Measurements from ENCODE around the gene SPSB4.
A peak's percentile ranks its signal among the peaks of the same experiment; 100 is the strongest.

The SPSB4 gene

DNA sequence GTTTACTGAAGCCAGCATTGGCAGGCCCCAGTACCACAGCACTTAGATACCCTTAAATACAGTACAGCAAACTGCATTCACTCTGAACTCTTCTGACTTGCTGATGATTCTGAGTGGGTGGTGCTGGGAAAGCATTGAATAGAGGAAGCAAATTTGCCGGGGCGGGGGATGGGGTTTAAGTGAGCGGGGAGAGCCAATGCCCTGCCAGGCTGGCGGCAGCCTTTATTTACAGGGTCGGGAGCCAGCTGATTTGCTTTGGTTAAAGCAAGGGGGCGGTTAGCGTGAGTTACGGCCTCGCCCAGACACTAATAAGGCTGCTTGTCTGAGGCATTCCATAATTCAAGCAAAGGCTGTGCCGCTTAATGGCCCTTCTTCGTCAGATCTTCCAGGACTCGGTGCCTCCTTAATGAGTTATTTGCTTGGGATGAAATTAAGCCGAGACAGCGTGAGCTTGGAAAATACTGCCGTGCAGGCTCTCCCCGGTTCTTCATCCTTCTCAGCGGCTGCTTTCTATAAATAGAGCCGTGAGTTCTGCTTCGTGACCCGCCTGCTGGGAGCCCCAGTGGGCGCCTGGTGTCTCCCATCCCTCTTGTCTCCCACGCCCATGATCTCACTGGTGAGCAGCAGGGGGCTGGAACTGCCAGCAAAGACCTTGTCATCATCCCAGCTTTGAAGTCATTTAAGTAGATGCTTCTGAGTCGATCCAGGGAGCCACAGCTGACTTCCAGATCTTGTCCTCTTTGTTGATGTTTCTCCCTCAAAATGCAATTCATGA, 25.8 kb downstream of the SPSB4 start:
- peak; percentile 49 for DNase-seq

DNA sequence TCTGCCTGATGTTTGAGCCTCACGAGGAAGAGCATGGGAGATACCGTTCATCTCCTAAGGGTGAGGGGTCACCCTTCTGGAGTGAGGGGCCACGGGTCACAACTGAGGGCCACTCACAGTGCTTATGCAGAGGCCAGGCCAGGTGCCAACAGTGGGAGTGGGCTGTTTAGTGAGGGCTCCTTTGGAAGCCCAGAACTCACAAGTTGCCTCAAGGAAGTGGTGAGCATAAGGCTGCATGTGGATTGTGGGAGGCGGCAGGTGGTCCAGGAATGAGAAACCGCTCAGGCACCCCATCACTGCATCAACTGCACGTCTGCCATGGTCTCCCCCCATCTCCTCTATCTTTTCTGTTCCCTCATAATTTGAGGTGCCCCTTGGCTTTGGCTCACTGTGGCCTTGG, 26.5 kb downstream of the SPSB4 start:
- no peak for DNase-seq

- DNase-seq, result no peak
These were observed 27.1 kb downstream of the SPSB4 start for GRCh38 chr3:141078200-141078599.

DNA sequence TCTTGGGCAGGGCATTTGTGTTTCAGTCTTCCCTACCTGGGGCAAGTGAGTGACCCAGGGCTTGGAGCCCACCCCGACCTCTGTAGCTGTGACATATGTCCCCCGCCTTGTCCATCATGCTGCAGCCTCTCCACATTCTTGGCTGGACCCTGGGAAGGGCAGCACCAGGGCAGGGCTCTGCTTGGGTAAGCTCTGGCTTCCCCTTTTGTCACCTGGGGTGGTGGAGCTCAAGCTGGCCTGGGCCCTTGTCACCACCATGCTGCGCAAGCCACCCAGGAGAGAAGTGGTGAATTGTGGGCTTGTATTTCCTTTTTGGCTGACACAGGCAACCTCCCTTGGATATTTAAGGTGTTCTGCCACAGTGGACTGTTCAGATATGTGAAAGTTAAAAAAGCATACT, 29.3 kb downstream of the SPSB4 start:
- DNase-seq, result no peak

DNA sequence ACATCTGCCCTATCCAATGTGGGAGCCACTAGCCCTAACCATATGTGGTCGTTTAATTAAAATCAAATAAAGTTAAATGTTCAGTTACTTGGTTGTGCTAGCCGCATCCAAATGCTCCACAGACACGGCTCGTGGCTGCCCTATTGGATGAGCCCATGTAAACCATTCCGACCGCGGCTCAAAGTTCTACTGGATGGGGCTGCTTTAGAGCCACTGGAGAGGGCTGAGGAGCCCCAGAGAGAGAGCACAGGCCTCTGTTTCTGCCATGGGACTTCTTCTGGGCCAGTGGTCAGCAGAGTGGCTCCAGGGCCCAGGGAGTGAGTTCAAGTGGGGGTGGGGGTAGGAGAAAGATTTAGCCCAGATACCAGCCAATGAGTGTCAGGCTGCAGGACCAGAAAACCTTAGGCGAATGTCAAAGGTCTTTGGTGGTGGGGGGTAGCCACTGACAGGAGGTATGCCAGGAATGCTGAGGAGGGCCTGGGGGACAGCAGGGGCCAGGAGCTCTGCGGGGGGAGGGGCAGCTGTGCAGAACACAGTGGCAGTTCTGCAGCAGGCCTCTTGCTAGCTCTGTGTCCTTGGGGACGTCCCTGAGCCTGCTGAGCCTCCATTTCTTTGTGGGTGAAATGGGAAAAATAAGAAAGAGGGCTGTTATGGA, 30.1 kb downstream of the SPSB4 start:
- DNase-seq, result no peak

DNA sequence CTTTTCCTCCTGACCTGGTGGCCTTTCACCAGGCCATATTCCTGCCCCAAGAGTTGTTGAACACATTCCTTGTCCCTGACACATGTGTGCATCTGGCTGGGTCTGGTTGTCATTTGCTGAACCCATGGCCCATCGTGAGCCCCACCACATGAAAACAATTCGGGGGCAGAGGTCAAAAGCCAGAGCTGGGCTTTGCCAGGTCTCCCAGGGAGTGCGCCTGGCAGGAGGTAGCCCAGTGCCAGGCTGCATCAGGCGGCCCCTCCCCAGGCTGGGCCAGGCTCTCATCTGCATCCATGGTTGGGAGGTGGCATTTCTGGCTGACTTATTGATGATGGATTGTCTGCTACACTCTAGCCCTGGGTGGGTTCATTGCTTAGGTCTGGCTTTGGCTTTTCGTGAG, 30.9 kb downstream of the SPSB4 start:
- DNase-seq, result no peak

DNA sequence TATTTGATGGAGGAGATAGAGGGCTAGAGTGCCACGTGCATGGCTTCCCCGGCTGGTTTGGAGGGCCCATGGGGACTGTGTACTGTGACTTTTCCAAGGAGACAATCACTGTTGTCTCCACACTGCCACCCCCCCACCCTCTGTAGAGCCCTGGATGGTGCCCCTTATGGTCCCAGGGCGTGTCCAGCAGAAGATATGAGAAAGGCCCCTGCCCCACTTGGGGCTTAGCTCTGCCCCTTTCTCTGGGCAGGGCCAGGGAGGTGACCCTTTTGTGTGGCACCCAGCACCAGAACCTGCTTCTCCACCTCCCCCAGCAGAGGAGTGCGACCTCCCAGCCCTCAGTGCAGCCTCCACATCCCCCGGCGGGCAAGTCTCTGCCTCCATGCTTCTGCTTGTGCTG, 32.1 kb downstream of the SPSB4 start:
- no peak for DNase-seq

- DNase-seq, result no peak
These were observed 32.9 kb downstream of the SPSB4 start for GRCh38 chr3:141083836-141084649.

DNA sequence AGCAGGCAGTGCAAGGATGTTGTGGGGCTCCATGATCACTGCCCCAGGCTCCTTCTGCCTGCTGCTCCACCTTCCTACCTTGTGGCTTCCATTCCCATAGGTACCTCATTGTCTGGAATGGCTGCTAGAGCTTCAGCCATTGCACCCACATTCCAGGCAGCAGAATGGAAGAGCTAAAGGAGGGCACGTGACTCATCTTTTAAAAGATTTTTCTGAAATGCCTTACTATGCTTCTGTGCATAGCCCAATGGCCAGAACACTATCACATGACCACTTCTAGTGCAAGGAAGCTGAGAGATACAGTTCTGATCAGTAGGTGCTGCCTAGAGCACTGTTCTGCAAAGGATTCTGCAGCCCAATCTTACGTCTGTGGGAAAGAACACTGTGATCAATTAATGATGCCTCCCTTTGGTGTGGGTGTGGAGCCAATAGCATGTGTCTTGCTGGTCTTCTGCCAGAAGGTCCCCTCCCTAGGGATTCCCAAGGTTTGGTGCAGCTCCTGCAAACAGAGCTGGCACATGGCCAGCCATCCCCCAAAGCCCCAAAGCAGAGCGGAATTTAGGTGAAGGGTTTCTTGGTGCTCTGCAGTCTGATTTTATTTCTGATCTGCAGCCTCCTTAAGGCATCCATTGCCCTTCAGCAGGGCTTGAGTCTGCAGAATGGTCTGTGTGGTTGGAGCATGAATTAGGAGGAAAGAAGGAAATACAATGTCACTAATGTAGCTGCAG, 34.4 kb downstream of the SPSB4 start:
- no peak for DNase-seq

- no peak for DNase-seq
These were observed 35.0 kb downstream of the SPSB4 start for GRCh38 chr3:141086188-141086587.

GRCh38 chr3:141087076-141087777, 36.1 kb downstream of the SPSB4 start:
- no peak for DNase-seq

DNA sequence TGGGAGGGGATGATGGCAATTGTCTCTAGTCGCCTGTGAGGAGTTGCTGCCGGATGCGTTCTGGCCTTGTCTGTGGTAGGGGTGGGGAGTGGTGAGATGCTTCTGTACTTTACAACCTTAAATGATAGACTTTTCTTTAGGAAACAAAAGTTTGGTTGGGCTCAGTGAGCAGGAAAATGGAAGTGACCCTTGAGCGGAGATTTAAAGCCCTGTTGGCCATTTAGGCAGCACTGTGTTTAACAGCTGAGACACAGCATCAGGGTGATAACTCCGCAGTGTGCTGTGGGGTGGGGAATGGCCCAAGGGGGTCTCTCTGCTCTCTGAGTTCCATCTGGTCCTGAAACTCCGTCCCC, 36.6 kb downstream of the SPSB4 start:
- no peak for DNase-seq

DNA sequence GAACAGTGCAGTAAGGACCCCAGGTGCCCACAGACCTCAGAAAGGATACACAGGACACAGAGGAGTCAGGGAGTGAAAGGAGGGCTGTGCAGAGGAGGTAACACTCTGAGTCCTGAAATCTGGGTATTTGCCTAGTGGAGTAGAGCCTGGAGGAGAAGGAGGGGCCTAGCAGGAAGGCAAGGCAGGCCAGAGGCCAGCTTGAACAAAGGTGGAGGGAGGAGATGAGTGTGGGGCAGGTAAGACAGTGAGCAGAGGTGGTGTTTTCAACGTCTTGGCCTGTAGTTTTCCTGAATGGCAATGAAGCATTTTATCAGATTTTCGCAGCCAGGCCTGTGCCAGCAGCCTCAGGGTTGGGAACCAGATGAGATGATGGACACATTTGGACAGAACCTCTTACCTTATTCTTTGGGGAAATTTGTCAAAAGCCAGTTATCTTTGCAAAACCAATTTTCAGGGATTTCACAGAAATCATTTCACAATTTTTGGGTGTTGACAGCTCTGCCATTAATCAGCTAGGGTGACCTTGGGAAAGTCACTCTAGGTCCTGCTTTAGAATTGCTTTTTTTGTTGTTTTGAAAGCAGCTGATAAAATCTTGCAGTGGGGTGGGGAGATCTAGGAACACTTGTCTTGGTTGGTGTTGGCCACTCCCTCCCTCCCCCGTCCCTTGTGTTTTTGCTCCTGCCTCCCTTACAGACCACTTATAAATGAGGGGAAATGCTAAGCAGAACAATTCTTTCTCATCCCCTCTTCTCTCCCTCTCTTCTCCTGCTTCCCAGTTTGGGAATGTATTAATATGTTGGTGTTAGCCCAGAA, 38.4 kb downstream of the SPSB4 start:
- DNase-seq, result no peak

DNA sequence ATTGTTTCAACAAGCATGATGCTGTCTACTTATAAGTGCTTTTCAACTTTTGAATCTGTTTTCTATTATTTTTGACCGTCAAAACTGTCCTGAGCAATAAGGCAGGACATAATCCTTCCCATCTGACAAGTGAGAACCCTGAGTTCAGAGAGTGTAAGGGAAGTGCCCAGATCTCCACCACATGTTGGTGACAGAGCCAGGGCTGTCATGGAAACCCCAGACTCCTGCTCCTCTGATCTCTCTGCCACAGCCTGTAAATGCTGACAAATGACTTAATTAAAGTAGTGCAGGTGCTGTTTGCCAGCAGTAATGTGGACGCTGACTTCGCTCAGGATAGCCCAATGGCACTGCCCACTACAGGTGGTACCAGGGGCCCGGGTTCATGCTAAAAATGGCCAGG, 40.3 kb downstream of the SPSB4 start:
- DNase-seq, result no peak

GRCh38 chr3:141092663-141093062, 41.5 kb downstream of the SPSB4 start:
- no peak for DNase-seq

- no peak for DNase-seq
These were observed 42.2 kb downstream of the SPSB4 start for GRCh38 chr3:141093397-141093796.

GRCh38 chr3:141093971-141094684, 43.0 kb downstream of the SPSB4 start:
- DNase-seq, result peak; percentile 43

GRCh38 chr3:141094790-141095545, 43.8 kb downstream of the SPSB4 start:
- DNase-seq, result peak; percentile 31

- no peak for DNase-seq
These were observed 44.4 kb downstream of the SPSB4 start for GRCh38 chr3:141095546-141095937.

- DNase-seq, result no peak
These were observed 45.0 kb downstream of the SPSB4 start for GRCh38 chr3:141096164-141096563.

Data from DMS79 (cell line).